Measurements from ENCODE around the gene TSPAN15.
"Not testable (repeated sequence)": the region's sequence is repeated elsewhere in the genome, so short reads cannot be mapped to it uniquely, and the experiment has no call there.

Gene TSPAN15

DNA sequence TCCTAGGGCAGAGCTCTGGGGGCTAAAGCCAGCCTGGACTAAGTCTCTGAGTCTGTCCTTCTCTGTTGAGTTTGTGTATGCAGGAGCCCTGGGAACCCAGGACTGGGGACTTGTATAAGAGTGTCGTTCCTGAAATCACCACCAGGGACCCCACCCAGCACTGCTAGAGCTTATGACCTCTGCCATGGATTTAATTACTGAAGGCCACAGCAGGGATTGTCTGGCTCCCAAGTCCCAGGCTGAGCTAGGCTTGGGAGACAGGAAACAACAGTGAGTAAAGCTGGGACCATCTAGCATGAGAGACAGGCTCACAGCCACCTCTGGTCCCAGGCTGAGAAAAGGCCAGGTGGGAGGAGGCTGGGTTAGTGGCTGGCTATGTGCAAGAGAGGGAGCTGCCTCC lies 1.4 kb upstream of the TSPAN15 start:
- no peak for DNase-seq

DNA sequence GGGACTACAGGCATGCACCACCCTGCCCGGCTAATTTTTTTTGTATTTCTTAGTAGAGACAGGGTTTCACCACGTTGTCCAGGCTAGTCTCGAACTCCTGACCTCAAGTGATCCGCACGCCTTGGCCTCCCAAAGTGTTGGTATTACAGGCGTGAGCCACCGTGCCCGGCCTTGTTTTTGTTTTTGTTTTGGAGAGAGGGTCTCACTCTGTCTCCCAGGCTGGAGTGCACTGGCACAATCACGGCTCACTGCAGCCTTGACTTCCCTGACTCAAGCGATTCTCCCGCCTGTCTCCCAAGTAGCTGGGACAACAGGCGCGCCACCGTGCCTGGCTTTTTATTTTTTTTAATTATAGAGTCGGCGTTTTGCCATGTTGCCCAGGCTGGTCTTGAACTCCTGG lies 870 bp upstream of the TSPAN15 start:
- not testable (repeated sequence) for DNase-seq

- DNase-seq: no peak
Observed at GRCh38 chr10:69451784-69452251, 553 bp downstream of the TSPAN15 start.

DNA sequence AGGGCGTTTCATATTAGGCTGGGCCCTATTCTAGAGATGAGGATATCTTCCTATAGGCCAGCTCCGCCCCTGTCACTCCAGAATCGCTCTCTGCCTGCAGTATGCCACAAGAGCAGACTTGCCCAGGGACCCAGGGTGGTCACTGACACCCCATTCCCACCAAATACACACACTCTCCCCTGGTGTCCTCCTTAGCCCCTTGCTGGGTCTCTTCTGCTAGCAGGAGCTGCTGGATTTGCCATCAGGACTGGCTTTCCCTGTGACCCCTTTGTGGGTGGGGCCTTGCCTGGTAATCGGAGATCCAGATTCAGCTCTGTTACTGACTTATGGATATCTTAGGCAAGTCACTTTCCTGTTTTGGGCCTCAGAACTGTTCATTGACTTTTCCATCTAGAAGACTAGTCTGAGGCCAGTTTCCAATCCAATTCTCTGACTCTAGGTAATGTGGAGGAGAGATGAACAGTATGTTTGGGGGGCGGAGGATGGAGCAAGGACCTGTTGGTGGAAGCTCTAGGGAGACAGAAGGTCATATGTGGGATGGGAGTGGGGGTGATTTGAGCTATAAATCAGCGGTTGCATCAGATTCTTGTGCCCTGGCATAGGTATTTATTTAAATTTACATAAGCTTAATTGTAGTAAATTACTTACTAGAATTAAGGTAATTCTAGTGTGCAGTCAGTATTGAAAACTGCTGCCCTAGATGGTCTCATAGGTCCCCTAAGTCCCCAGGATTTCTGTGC lies 1.6 kb downstream of the TSPAN15 start:
- DNase-seq: no peak

DNA sequence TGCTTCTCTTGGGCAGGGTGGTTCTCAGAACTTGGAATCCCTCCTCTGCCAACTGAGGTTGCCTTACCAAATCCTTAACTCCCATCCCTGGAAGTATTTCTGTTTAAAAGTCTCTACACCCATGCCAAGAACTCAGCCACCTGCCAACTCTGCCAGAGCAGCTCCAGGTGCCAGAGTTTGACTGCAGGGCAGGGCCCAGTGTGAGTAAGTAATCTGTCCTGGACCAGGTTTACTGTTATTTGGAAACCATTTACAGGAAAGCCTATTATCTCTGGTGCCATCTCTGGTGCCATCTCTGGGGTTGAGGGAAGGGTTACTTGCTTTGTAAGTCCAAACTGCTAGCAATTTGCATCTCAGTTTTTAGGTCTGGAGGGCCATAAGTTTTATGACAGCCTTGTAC lies 2.5 kb downstream of the TSPAN15 start:
- DNase-seq: no peak

GRCh38 chr10:69455006-69455763 lies 3.9 kb downstream of the TSPAN15 start:
- no peak for DNase-seq

- DNase-seq: no peak
Observed at GRCh38 chr10:69456880-69457693, 5.8 kb downstream of the TSPAN15 start.

- DNase-seq: no peak
Observed at GRCh38 chr10:69457771-69458237, 6.5 kb downstream of the TSPAN15 start.

GRCh38 chr10:69458430-69459100 lies 7.3 kb downstream of the TSPAN15 start:
- DNase-seq: no peak

DNA sequence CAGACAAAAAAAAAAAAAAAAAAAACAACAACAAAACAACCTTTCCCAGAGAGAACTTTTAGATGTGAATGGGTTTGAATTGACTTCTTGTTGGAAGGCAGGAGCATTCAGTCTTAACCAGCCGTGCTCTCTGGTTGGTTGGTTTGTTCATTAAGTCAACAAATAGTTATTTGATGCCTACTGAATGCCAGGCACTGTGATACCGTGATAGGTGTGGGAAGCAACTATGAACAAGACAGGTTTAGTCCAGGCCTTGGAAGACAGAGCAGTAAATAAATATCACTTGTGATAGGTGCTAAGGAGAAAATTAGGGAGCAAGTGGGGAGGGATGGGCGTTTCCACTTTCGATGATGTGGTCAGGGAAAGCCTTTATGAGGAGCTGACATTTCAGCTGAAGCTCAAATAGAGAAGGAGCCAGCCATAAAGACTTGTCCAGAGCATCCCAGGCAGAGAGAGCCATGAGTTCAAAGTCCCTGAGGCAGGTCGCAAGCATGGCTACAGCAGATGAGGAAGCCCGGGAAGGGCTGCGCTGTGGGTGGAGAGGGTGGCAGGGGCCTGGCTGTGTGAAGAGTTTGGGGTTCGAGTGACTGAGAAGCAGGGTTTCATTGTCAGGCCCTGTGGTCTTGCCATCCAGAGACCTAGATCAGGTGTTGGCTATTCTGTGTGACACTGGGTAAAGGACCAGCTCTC lies 8.0 kb downstream of the TSPAN15 start:
- DNase-seq: no peak

- DNase-seq: no peak
Observed at GRCh38 chr10:69459893-69460575, 8.8 kb downstream of the TSPAN15 start.

- no peak for DNase-seq
Observed at GRCh38 chr10:69460576-69461242, 9.4 kb downstream of the TSPAN15 start.

DNA sequence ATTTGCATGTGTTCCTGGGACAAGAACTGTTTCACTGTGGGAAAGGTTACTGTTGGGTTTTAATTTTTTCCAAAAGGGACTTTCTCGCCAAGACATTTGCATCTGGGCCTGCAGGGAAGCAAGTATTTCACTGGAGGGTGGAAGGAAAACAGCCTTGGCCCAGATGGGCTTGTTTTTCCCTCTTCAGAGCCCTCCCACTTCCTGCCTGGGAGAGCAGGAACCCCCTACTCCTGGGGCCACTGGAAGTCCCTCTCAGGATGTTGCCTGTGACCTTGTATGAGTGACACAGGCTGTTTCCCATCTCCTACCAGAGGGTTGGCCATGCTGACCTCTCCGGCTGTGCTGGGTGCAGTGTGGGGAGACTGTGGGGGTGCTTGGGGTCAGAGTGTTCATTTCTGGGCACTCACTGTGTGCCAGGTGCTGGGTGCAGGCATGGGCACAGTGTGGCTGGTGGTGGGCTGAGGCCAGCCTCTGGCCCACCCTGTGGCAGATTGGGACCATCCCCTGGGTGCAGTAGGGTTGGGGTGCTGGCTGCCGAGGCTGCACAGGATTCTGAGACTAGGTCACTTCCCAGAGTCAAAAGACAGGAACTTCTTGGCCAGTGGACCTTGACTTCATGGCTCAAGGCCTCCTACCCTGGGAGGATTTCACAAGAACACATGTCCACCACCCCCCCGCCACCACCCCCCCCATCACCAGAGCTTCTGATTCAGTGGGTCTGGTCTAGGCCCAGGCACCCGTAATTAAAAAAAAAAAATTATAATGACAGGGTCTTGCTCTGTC lies 10.2 kb downstream of the TSPAN15 start:
- DNase-seq: no peak

DNA sequence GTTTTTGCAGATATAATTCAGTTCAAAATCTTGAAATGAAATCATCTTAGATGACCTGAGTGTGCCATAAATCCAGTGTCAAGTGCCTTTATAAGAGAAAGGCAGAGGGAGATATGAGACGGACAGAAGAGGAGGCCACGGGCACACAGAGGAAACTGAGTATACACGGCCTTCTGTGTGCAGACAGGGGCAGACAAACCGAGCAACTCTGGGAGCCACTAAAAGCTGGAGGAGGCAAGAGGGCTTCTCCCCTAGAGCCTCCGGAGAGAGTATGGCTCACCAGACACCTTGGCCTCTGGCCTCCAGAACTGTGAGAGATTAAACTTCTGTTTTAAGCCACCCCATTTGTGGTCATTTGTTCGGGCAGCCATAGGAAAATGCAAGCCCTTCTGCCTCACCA lies 12.6 kb downstream of the TSPAN15 start:
- no peak for DNase-seq

- DNase-seq: no peak
Observed at GRCh38 chr10:69464401-69464800, 13.1 kb downstream of the TSPAN15 start.

GRCh38 chr10:69464801-69465401 lies 13.6 kb downstream of the TSPAN15 start:
- DNase-seq: no peak

DNA sequence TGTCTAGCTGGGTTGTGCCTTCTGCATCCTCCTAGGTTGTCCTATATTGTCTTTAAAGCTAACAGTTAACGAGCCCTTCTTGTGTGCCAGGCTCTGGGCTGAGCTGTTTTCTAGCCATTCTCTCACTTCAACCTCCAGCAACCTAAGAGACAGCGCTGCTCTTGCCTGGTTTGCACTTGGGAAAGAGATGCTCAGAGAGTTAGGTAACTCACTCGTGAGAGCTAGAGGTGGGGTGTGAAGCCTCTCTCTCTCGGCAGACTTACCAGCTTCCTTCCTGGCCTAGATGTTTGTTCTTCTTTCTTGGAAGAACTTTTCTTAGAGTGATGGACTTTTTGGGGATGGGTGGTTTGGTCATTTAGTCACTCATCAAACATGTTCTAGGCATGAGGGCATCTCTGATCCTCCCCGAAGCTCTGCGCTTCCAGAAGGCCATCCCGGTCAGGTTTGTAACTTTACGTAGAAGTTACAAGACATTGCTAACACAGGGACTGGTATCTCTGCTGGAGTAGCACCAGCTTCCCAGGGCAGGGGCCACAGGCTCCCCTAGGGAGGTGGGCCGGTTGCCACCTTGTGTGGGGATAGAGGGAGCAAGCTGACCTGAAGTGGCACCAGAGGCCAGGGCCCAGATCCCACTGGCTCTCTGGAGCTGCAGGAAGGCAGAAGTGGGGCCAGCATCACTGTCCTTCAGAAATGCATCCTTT lies 14.3 kb downstream of the TSPAN15 start:
- DNase-seq: no peak

DNA sequence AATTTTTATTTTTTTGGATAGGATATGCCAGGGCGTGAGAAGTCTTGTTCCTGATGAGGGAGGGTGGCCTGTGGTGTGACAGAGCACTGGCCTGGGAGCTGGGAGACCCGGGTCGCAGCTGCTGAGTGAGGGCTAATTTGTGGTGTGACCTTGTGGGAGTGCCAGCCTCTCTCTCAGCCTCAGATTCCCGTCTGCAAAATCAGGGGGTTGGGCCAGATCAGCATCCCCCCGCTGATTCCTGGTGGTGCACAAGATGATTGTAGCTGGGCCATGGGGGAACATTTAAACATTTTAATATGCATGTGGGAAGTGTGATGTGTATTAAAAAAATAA lies 14.9 kb downstream of the TSPAN15 start:
- DNase-seq: no peak

DNA sequence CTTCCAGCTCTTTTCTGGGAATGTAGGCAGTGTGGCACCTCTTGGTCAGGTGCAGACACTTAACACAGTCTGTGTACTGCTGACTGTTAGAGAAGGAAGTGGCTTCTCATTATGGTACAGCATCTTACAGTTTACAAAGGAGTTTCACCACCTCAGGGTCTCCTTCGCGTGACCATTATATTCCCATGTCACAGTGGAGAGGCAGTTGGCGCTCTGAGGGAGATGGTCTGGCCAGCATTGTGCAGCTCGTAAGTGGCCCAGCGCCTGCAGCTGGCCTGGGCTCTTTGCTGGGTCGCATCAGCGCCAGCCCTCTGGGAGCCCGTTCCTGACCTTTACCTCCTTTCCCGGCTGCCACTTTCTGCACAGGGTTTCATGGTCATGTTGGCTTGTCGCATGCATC lies 15.4 kb downstream of the TSPAN15 start:
- DNase-seq: no peak

Measured in cortex of kidney (tissue), 1 donor.